OCI-LY1 (cell line): Measurements from ENCODE around the gene RNGTT.

Experiments used
- EZH2 ChIP-seq: fragments of 200-600 bp; sonication (generic), shearing (Covaris generic); IDR thresholded peaks from 2 replicates; pipeline ENCODE4 v1.8.0; 2017; ENCODE audit warnings: borderline replicate concordance, mixed run types, mild to moderate bottlenecking, antibody characterized with exemption, low read length, moderate library complexity, mixed read lengths
- TF ChIP-seq, protein P1 (sequence below): fragments of 200-600 bp; sonication (generic), shearing (Covaris generic); IDR thresholded peaks from 2 replicates; pipeline ENCODE4 v1.5.1; 2017; ENCODE audit warnings: mild to moderate bottlenecking, antibody characterized with exemption, low read length, moderate library complexity, mixed read lengths

DNA sequence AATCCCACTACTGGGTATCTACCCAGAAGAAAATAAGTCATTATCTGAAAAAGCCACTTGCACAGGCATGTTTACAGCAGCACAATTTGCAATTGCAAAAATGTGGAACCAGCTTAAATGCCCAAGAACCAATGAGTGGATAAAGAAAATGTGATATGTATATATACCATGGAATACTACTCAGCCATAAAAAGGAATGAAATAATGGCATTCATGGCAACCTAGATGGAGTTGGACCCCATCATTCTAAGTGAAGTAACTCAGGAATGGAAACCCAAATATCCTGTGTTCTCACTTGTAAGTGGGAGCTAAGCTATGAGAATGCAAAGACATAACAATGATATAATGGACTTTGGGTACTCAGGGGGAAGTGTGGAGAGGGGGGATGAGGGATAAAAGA is 4.6 kb downstream of the RNGTT start:
- TF ChIP-seq, protein P1, sequence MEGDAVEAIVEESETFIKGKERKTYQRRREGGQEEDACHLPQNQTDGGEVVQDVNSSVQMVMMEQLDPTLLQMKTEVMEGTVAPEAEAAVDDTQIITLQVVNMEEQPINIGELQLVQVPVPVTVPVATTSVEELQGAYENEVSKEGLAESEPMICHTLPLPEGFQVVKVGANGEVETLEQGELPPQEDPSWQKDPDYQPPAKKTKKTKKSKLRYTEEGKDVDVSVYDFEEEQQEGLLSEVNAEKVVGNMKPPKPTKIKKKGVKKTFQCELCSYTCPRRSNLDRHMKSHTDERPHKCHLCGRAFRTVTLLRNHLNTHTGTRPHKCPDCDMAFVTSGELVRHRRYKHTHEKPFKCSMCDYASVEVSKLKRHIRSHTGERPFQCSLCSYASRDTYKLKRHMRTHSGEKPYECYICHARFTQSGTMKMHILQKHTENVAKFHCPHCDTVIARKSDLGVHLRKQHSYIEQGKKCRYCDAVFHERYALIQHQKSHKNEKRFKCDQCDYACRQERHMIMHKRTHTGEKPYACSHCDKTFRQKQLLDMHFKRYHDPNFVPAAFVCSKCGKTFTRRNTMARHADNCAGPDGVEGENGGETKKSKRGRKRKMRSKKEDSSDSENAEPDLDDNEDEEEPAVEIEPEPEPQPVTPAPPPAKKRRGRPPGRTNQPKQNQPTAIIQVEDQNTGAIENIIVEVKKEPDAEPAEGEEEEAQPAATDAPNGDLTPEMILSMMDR = no peak
- TF ChIP-seq EZH2 = no peak
